Sigmoid colon (tissue), 7 donors: Measurements from ENCODE around the gene ZSCAN30. TPM values are rescaled to one million over a fixed set of nuclear protein-coding genes. Genes with fewer than 3 reads are reported as not detected.

Experiments
- DNase-seq: peaks from one replicate; pipeline ENCODE4 v3.0.0-alpha.2; 2019
- H3K27ac ChIP-seq, 4 donors: fragments of 200-600 bp; sonication (generic); one replicate each; pipeline ENCODE4 v1.5.1; 2016 to 2019; ENCODE audit warnings: mild to moderate bottlenecking in 1 of 4
- H3K27me3 ChIP-seq, 3 donors: fragments of 200-600 bp; sonication (generic); one replicate each; pipeline ENCODE4 v1.5.1; 2019; ENCODE audit warnings: mild to moderate bottlenecking in 1 of 3
- H3K36me3 ChIP-seq, 4 donors: fragments of 200-600 bp; sonication (generic); one replicate each; pipeline ENCODE4 v1.5.1; 2016 to 2019
- H3K4me1 ChIP-seq, 4 donors: fragments of 200-600 bp; sonication (generic); one replicate each; pipeline ENCODE4 v1.5.1; 2017 to 2019
- H3K4me3 ChIP-seq, 4 donors: fragments of 200-600 bp; sonication (generic); one replicate each; pipeline ENCODE4 v1.5.1; 2017 to 2019; ENCODE audit warnings: mild to moderate bottlenecking in 2 of 4, moderate library complexity in 1 of 4
- H3K9me3 ChIP-seq, 4 donors: fragments of 200-600 bp in 3 of 4; sonication (generic) in 3 of 4; one replicate each; pipeline versions ENCODE4 v1.5.1 to v1.6.1; 2013 to 2019
- CTCF ChIP-seq, 4 experiments: fragments of 450-650 bp in 3 of 4; fragments of 200-600 bp in 1 of 4; IDR thresholded peaks; one replicate each; pipeline ENCODE4 v1.5.1; 2016 to 2019; ENCODE audit warnings: antibody characterized with exemption in 4 of 4, mild to moderate bottlenecking in 3 of 4, moderate library complexity in 2 of 4
- EP300 ChIP-seq, 4 donors: sonication (generic); formaldehyde crosslinking; IDR thresholded peaks; one replicate each; pipeline ENCODE4 v1.6.1; 2017; ENCODE audit warnings: antibody characterized with exemption in 4 of 4
- POLR2A ChIP-seq, 2 donors: fragments of 450-650 bp; IDR thresholded peaks; one replicate each; pipeline ENCODE4 v1.6.1; 2016; ENCODE audit warnings: antibody characterized with exemption in 2 of 2, mild to moderate bottlenecking in 2 of 2, moderate library complexity in 2 of 2
- POLR2AphosphoS5 ChIP-seq, 4 donors: sonication (generic); formaldehyde crosslinking; IDR thresholded peaks; one replicate each; pipeline ENCODE4 v1.6.1; 2017; ENCODE audit warnings: antibody characterized with exemption in 4 of 4
- WGBS, 2 donors: extraction: QIAGEN DNeasy Blood & Tissue Kit; methylation state at CpG; one replicate each; pipeline ENCODE4 v1.1.7; 2013; 5-methylcytosine and 5-hydroxymethylcytosine counted together
- intact Hi-C: fragments of 100-400 bp; cut with DNase I; formaldehyde crosslinking; loops from one replicate; pipeline ENCODE4 v1.15.1; 2023
- polyA plus RNA-seq, 3 donors: library from polyadenylated mRNA; stranded (reverse); fragments of 200-250 nt; gene quantifications; one replicate each; pipeline ENCODE4 v1.2.3, GENCODE V29; 2013
- total RNA-seq, 4 donors: library from RNA; depleted of rRNA; stranded (reverse); fragments of >200 nt; gene quantifications; one replicate each; pipeline ENCODE4 v1.1.0, GENCODE V29; 2016
- donor health status: healthy with polysubstance abuse.
- donor health status: Bipolar disorder and iron deficiency.
- donor health status: healthy.

ZSCAN30 gene
- total and polyA plus RNA-seq, 7 donors: 2.5 to 25.8 (median 12.5) TPM

- Histone ChIP-seq H3K9me3 (no peaks in the 10 kb centered on the region), H3K4me1 (no peaks in the 10 kb centered on the region), H3K36me3 (peaks cover 0 to 9% (median 0%) of the 10 kb centered on the region in 4 donors), H3K4me3 (no peak overlapping the region), H3K27ac (no peak overlapping the region), H3K27me3 (no peaks in the 10 kb centered on the region)
- no peak for DNase-seq
- intact Hi-C loops: no loop called here
- TF ChIP-seq POLR2A (IDR thresholded peaks at IDR 0.05): no peak
- TF ChIP-seq EP300 (IDR thresholded peaks at IDR 0.05): no peak
- no peak for TF ChIP-seq CTCF (IDR thresholded peaks at IDR 0.05)
- no peak for TF ChIP-seq POLR2AphosphoS5 (IDR thresholded peaks at IDR 0.05)
Observed at GRCh38 chr18:35278969-35279368, 11.1 kb downstream of the ZSCAN30 start.

- Histone ChIP-seq H3K4me1 (no peaks in the 10 kb centered on the region), H3K27ac (no peak overlapping the region), H3K27me3 (no peaks in the 10 kb centered on the region), H3K4me3 (no peak overlapping the region), H3K36me3 (no peaks in the 10 kb centered on the region), H3K9me3 (no peaks in the 10 kb centered on the region)
- intact Hi-C loops: no loop called here
- WGBS, 2 donors: 84 to 86% methylated on average over 1 of the region's 1 CpG
- no peak for DNase-seq
- TF ChIP-seq CTCF (IDR thresholded peaks at IDR 0.05) (no peak), POLR2A (IDR thresholded peaks at IDR 0.05) (no peak), POLR2AphosphoS5 (IDR thresholded peaks at IDR 0.05) (no peak), EP300 (IDR thresholded peaks at IDR 0.05) (no peak)
Observed at GRCh38 chr18:35278085-35278484, 11.9 kb downstream of the ZSCAN30 start.

- H3K4me3 ChIP-seq: no peak overlapping the region
- H3K4me1 ChIP-seq: no peaks in the 10 kb centered on the region
- H3K36me3 ChIP-seq: no peaks in the 10 kb centered on the region
- no peak overlapping the region for H3K27ac ChIP-seq
- no peak for DNase-seq
- no peaks in the 10 kb centered on the region for H3K27me3 ChIP-seq
- intact Hi-C loops: no loop called here
- H3K9me3 ChIP-seq: no peaks in the 10 kb centered on the region
- TF ChIP-seq EP300 (IDR thresholded peaks at IDR 0.05): no peak
- TF ChIP-seq POLR2A (IDR thresholded peaks at IDR 0.05): no peak
- no peak for TF ChIP-seq POLR2AphosphoS5 (IDR thresholded peaks at IDR 0.05)
- no peak for TF ChIP-seq CTCF (IDR thresholded peaks at IDR 0.05)
Observed at GRCh38 chr18:35277633-35278032, 12.4 kb downstream of the ZSCAN30 start.

GRCh38 chr18:35276267-35276666, 13.8 kb downstream of the ZSCAN30 start:
- WGBS, 2 donors: 93 to 94% methylated on average over 3 of the region's 3 CpGs
- Histone ChIP-seq H3K9me3 (no peaks in the 10 kb centered on the region), H3K4me1 (no peaks in the 10 kb centered on the region), H3K36me3 (no peaks in the 10 kb centered on the region), H3K4me3 (no peak overlapping the region), H3K27me3 (no peaks in the 10 kb centered on the region), H3K27ac (no peak overlapping the region)
- TF ChIP-seq POLR2A (IDR thresholded peaks at IDR 0.05) (no peak), CTCF (IDR thresholded peaks at IDR 0.05) (no peak), POLR2AphosphoS5 (IDR thresholded peaks at IDR 0.05) (no peak), EP300 (IDR thresholded peaks at IDR 0.05) (no peak)
- intact Hi-C loops: no loop called here
- DNase-seq: no peak

GRCh38 chr18:35271656-35272055, 18.4 kb downstream of the ZSCAN30 start:
- H3K9me3 ChIP-seq: no peaks in the 10 kb centered on the region
- H3K27ac ChIP-seq: no peak overlapping the region
- TF ChIP-seq EP300 (IDR thresholded peaks at IDR 0.05): no peak
- TF ChIP-seq CTCF (IDR thresholded peaks at IDR 0.05): no peak
- TF ChIP-seq POLR2A (IDR thresholded peaks at IDR 0.05): no peak
- no peak for TF ChIP-seq POLR2AphosphoS5 (IDR thresholded peaks at IDR 0.05)
- intact Hi-C loops: no loop called here
- no peaks in the 10 kb centered on the region for H3K36me3 ChIP-seq
- WGBS, 2 donors: 93 to 96% methylated on average over 35 of the region's 35 CpGs
- H3K4me3 ChIP-seq: no peak overlapping the region
- DNase-seq: no peak
- H3K27me3 ChIP-seq: no peaks in the 10 kb centered on the region
- peaks cover 0 to 6% (median 5%) of the 10 kb centered on the region in 4 donors for H3K4me1 ChIP-seq
